H9 (cell line): ENCODE data around the gene BMP8A. TPM values are rescaled to one million over a fixed set of nuclear protein-coding genes. Genes with fewer than 3 reads are reported as not detected.

ENCODE experiments used
- DNase-seq: peaks from one replicate; pipeline ENCODE4 v3.0.0-alpha.2; 2017
- H2AFZ ChIP-seq: one replicate; pipeline ENCODE4 v1.6.1; 2013; ENCODE audit warnings: mild to moderate bottlenecking, low read length, control low read depth, moderate library complexity
- H2AK5ac ChIP-seq: 2 replicates; pipeline ENCODE4 v1.6.1; 2013; ENCODE audit warnings: low read length, control low read depth, mixed read lengths; ENCODE audit not compliant: insufficient read length
- H2BK120ac ChIP-seq: one replicate; pipeline ENCODE4 v1.6.1; 2013; ENCODE audit warnings: low read depth, mild to moderate bottlenecking, low read length, control low read depth, inconsistent platforms; ENCODE audit not compliant: poor library complexity, severe bottlenecking
- H2BK12ac ChIP-seq: 2 replicates; pipeline ENCODE4 v1.6.1; 2013; ENCODE audit warnings: low read length, control low read depth, mixed read lengths, low read depth; ENCODE audit not compliant: insufficient read length
- H2BK15ac ChIP-seq: 2 replicates; pipeline ENCODE4 v1.6.1; 2013; ENCODE audit warnings: low read depth, low read length, control low read depth
- H2BK20ac ChIP-seq: one replicate; pipeline ENCODE4 v1.6.1; 2013; ENCODE audit warnings: low read depth, mild to moderate bottlenecking, low read length, control low read depth, inconsistent platforms; ENCODE audit not compliant: poor library complexity, severe bottlenecking
- H2BK5ac ChIP-seq: 2 replicates; pipeline ENCODE4 v1.6.1; 2013; ENCODE audit warnings: low read length, control low read depth, mixed read lengths; ENCODE audit not compliant: insufficient read length
- H3K14ac ChIP-seq: 2 replicates; pipeline ENCODE4 v1.6.1; 2013; ENCODE audit warnings: low read length, control low read depth; ENCODE audit not compliant: insufficient read depth
- H3K18ac ChIP-seq: 2 replicates; pipeline ENCODE4 v1.6.1; 2013; ENCODE audit warnings: low read depth, mild to moderate bottlenecking, mixed read lengths, low read length, control low read depth; ENCODE audit not compliant: insufficient read length
- H3K23ac ChIP-seq: 2 replicates; pipeline ENCODE4 v1.6.1; 2013; ENCODE audit warnings: low read length, control low read depth, mixed read lengths, low read depth; ENCODE audit not compliant: insufficient read length
- H3K23me2 ChIP-seq: 2 replicates; pipeline ENCODE4 v1.6.1; 2013; ENCODE audit warnings: low read depth, mild to moderate bottlenecking, mixed read lengths, low read length, control low read depth; ENCODE audit not compliant: insufficient read length, poor library complexity, severe bottlenecking
- H3K27ac ChIP-seq: 2 replicates; pipeline ENCODE4 v1.5.1; 2013; ENCODE audit warnings: low read length, control low read depth, mixed read lengths, low read depth; ENCODE audit not compliant: insufficient read length
- H3K27me3 ChIP-seq: 2 replicates; pipeline ENCODE4 v1.6.1; 2013; ENCODE audit warnings: low read length, control low read depth, inconsistent platforms; ENCODE audit not compliant: insufficient read depth
- H3K4ac ChIP-seq: 2 replicates; pipeline ENCODE4 v1.6.1; 2013; ENCODE audit warnings: low read depth, mild to moderate bottlenecking, control low read depth, inconsistent platforms, low read length, moderate library complexity
- H3K4me1 ChIP-seq: 2 replicates; pipeline ENCODE4 v1.6.1; 2013; ENCODE audit warnings: low read length, control low read depth, inconsistent platforms; ENCODE audit not compliant: insufficient read depth
- H3K4me2 ChIP-seq: 2 replicates; pipeline ENCODE4 v1.6.1; 2013; ENCODE audit warnings: low read length, control low read depth, mixed read lengths; ENCODE audit not compliant: insufficient read length, insufficient read depth
- H3K56ac ChIP-seq: 2 replicates; pipeline ENCODE4 v1.6.1; 2013; ENCODE audit warnings: low read depth, mild to moderate bottlenecking, mixed read lengths, low read length, control low read depth; ENCODE audit not compliant: insufficient read length
- H3K79me1 ChIP-seq: 2 replicates; pipeline ENCODE4 v1.6.1; 2013; ENCODE audit warnings: low read depth, mild to moderate bottlenecking, moderate library complexity, low read length, control low read depth, inconsistent platforms; ENCODE audit not compliant: insufficient read depth, poor library complexity, severe bottlenecking
- H3K79me2 ChIP-seq: 2 replicates; pipeline ENCODE4 v1.6.1; 2013; ENCODE audit warnings: low read length, control low read depth, inconsistent platforms; ENCODE audit not compliant: insufficient read depth
- H3K9ac ChIP-seq: 2 replicates; pipeline ENCODE4 v1.6.1; 2013; ENCODE audit warnings: low read length, control low read depth, mixed read lengths; ENCODE audit not compliant: insufficient read length; ENCODE audit errors: extremely low read depth
- H3K9me3 ChIP-seq: one replicate; pipeline ENCODE4 v1.6.1; 2013; ENCODE audit warnings: low read depth, low read length, inconsistent platforms; ENCODE audit not compliant: control insufficient read depth
- H3T11ph ChIP-seq: one replicate; pipeline ENCODE4 v1.6.1; 2013; ENCODE audit warnings: mild to moderate bottlenecking, low read length, control low read depth, inconsistent platforms
- H4K20me1 ChIP-seq: one replicate; pipeline ENCODE4 v1.6.1; 2013; ENCODE audit not compliant: control insufficient read depth, insufficient read length, insufficient read depth
- H4K5ac ChIP-seq: 2 replicates; pipeline ENCODE4 v1.6.1; 2013; ENCODE audit warnings: low read depth, mild to moderate bottlenecking, mixed read lengths, low read length, control low read depth; ENCODE audit not compliant: insufficient read length
- H4K8ac ChIP-seq: replicated peaks from 2 replicates; pipeline ENCODE4 v1.6.1; 2013; ENCODE audit warnings: low read length, control low read depth, mixed read lengths, low read depth; ENCODE audit not compliant: insufficient read length
- H4K91ac ChIP-seq: 2 replicates; pipeline ENCODE4 v1.6.1; 2013; ENCODE audit warnings: low read depth, mild to moderate bottlenecking, moderate library complexity, mixed read lengths, low read length, control low read depth; ENCODE audit not compliant: insufficient read length
- H3K27ac Mint-ChIP-seq, 3 experiments: 2 replicates in 2 of 3; 3 replicates in 1 of 3; pipeline ENCODE4 v1.8.0; 2020 to 2021; ENCODE audit warnings: mixed read lengths in 3 of 3, mild to moderate bottlenecking in 1 of 3, moderate library complexity in 1 of 3
- H3K27me3 Mint-ChIP-seq: 2 replicates; pipeline ENCODE4 v1.8.0; 2021; ENCODE audit warnings: low read depth, mild to moderate bottlenecking, moderate library complexity, mixed read lengths
- H3K36me3 Mint-ChIP-seq, 3 experiments: 2 replicates in 2 of 3; 3 replicates in 1 of 3; pipeline ENCODE4 v1.8.0; 2020 to 2021; ENCODE audit warnings: low read depth in 3 of 3, mixed read lengths in 3 of 3; ENCODE audit not compliant: insufficient read depth in 1 of 3
- H3K4me1 Mint-ChIP-seq, 2 experiments: 2 replicates each; pipeline ENCODE4 v1.8.0; 2020; ENCODE audit warnings: mixed read lengths in 2 of 2
- H3K4me3 Mint-ChIP-seq, 2 experiments: 2 replicates in 1 of 2; 3 replicates in 1 of 2; pipeline ENCODE4 v1.8.0; 2020 to 2021; ENCODE audit warnings: mild to moderate bottlenecking in 2 of 2, mixed read lengths in 2 of 2, moderate library complexity in 1 of 2
- H3K9me3 Mint-ChIP-seq, 2 experiments: 2 replicates in 1 of 2; 3 replicates in 1 of 2; pipeline ENCODE4 v1.8.0; 2020; ENCODE audit warnings: mild to moderate bottlenecking in 2 of 2, mixed read lengths in 2 of 2, moderate library complexity in 1 of 2
- total RNA-seq: library from RNA; stranded (reverse); gene quantifications from 2 replicates; pipeline ENCODE4 v1.2.1, GENCODE V29; 2021
- TF ChIP-seq, protein P1 (sequence below): fragments of 200-600 bp; sonication (generic); conservative IDR thresholded peaks from 3 replicates; pipeline ENCODE4 v1.8.0; 2021; ENCODE audit warnings: antibody characterized with exemption, mild to moderate bottlenecking

Gene BMP8A
- total RNA-seq, 1 experiment from 2014 or later = 0.52 TPM

DNA sequence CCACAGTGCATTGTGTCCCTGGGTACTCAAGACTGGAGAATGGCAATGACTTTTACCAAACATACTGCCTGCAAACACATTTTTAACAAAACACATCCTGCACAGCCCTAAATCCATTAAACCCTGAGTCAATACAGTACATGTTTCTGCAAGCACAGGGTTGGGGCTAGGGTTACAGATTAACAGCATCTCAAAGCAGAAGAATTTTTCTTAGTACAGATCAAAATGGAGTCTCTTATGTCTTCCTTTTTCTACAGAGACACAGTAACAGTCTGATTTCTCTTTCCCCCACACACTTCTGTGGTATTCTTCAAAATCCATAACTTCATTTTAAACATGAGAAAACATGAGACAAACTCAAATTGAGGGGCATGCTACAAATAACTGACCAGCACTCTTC is 13.9 kb downstream of the BMP8A start:
- no peaks in the 10 kb centered on the region for H3K4me1 ChIP-seq
- no peak overlapping the region for H3K14ac ChIP-seq
- Mint-ChIP-seq H3K4me1 (peaks cover 10 to 11% of the 10 kb centered on the region in 2 experiments), H3K9me3 (peaks cover 0 to 2% of the 10 kb centered on the region in 2 experiments; a peak in 1 of 5 replicates), H3K36me3 (no peaks in the 10 kb centered on the region), H3K27me3 (peaks cover 23% of the 10 kb centered on the region), H3K27ac (no peak overlapping the region), H3K4me3 (no peak overlapping the region)
- no peak overlapping the region for H3K18ac ChIP-seq
- no peak overlapping the region for H4K5ac ChIP-seq
- H3K9ac ChIP-seq = no peak overlapping the region
- H2BK5ac ChIP-seq = no peak overlapping the region
- no peaks in the 10 kb centered on the region for H3K79me1 ChIP-seq
- no peaks in the 10 kb centered on the region for H3K27me3 ChIP-seq
- H4K20me1 ChIP-seq = no peaks in the 10 kb centered on the region
- H4K91ac ChIP-seq = no peak overlapping the region
- H3T11ph ChIP-seq = no peak overlapping the region
- H3K23me2 ChIP-seq = no peaks in the 10 kb centered on the region
- DNase-seq = no peak
- H3K9me3 ChIP-seq = no peaks in the 10 kb centered on the region
- H3K4me2 ChIP-seq = no peak overlapping the region
- H3K79me2 ChIP-seq = no peaks in the 10 kb centered on the region
- no peak overlapping the region for H2BK120ac ChIP-seq
- H2BK12ac ChIP-seq = no peak overlapping the region
- H2AFZ ChIP-seq = no peak overlapping the region
- no peak overlapping the region for H3K56ac ChIP-seq
- no peak overlapping the region for H3K4ac ChIP-seq
- TF ChIP-seq, protein P1, sequence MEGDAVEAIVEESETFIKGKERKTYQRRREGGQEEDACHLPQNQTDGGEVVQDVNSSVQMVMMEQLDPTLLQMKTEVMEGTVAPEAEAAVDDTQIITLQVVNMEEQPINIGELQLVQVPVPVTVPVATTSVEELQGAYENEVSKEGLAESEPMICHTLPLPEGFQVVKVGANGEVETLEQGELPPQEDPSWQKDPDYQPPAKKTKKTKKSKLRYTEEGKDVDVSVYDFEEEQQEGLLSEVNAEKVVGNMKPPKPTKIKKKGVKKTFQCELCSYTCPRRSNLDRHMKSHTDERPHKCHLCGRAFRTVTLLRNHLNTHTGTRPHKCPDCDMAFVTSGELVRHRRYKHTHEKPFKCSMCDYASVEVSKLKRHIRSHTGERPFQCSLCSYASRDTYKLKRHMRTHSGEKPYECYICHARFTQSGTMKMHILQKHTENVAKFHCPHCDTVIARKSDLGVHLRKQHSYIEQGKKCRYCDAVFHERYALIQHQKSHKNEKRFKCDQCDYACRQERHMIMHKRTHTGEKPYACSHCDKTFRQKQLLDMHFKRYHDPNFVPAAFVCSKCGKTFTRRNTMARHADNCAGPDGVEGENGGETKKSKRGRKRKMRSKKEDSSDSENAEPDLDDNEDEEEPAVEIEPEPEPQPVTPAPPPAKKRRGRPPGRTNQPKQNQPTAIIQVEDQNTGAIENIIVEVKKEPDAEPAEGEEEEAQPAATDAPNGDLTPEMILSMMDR = no peak
- no peak overlapping the region for H2AK5ac ChIP-seq
- H3K27ac ChIP-seq = no peak overlapping the region
- no peak overlapping the region for H3K23ac ChIP-seq
- H2BK15ac ChIP-seq = no peak overlapping the region
- H4K8ac ChIP-seq = no peak overlapping the region
- no peak overlapping the region for H2BK20ac ChIP-seq
